ENCODE results near the gene D2HGDH. TPM values are rescaled to one million over a fixed set of nuclear protein-coding genes. Genes with fewer than 3 reads are reported as not detected.

Gene D2HGDH
- total RNA-seq, 4 donors from 2014 or later: 5.3 to 54.4 (median 13.7) TPM

GRCh38 chr2:241743620-241744019 lies 9.2 kb downstream of the D2HGDH start:
- TF ChIP-seq CTCF (IDR thresholded peaks at IDR 0.05) (no peak), POLR2A (IDR thresholded peaks at IDR 0.05) (no peak)
- Histone ChIP-seq H3K4me1 (no peaks in the 10 kb centered on the region), H3K27me3 (no peaks in the 10 kb centered on the region), H3K9me3 (no peaks in the 10 kb centered on the region), H3K27ac (no peak overlapping the region), H3K4me3 (no peak overlapping the region), H3K36me3 (no peaks in the 10 kb centered on the region)
- DNase-seq: no peak
- intact Hi-C loops (cut with DNase I; ENCODE audit: low total_unique reads): no loop called here

GRCh38 chr2:241744028-241744754 lies 9.8 kb downstream of the D2HGDH start:
- intact Hi-C loops (cut with DNase I; ENCODE audit: low total_unique reads): no loop called here
- Histone ChIP-seq H3K4me1 (no peaks in the 10 kb centered on the region), H3K4me3 (no peak overlapping the region), H3K9me3 (no peaks in the 10 kb centered on the region), H3K36me3 (no peaks in the 10 kb centered on the region), H3K27ac (no peak overlapping the region), H3K27me3 (no peaks in the 10 kb centered on the region)
- DNase-seq: no peak
- TF ChIP-seq CTCF (IDR thresholded peaks at IDR 0.05) (no peak), POLR2A (IDR thresholded peaks at IDR 0.05) (no peak)

- intact Hi-C loops (cut with DNase I; ENCODE audit: low total_unique reads): no loop called here
- no peaks in the 10 kb centered on the region for H3K36me3 ChIP-seq
- no peak for DNase-seq
- H3K4me3 ChIP-seq: no peak overlapping the region
- H3K9me3 ChIP-seq: no peaks in the 10 kb centered on the region
- TF ChIP-seq CTCF (IDR thresholded peaks at IDR 0.05): no peak
- no peak for TF ChIP-seq POLR2A (IDR thresholded peaks at IDR 0.05)
- H3K4me1 ChIP-seq: no peaks in the 10 kb centered on the region
- H3K27ac ChIP-seq: no peak overlapping the region
- no peaks in the 10 kb centered on the region for H3K27me3 ChIP-seq
Observed at GRCh38 chr2:241745276-241745675, 10.8 kb downstream of the D2HGDH start.

- no peaks in the 10 kb centered on the region for H3K4me1 ChIP-seq
- H3K27me3 ChIP-seq: no peaks in the 10 kb centered on the region
- TF ChIP-seq CTCF (IDR thresholded peaks at IDR 0.05) (no peak), POLR2A (IDR thresholded peaks at IDR 0.05) (no peak)
- DNase-seq: no peak
- intact Hi-C loops (cut with DNase I; ENCODE audit: low total_unique reads): no loop called here
- H3K4me3 ChIP-seq: no peak overlapping the region
- H3K27ac ChIP-seq: no peak overlapping the region
- H3K36me3 ChIP-seq: no peaks in the 10 kb centered on the region
- no peaks in the 10 kb centered on the region for H3K9me3 ChIP-seq
Observed at GRCh38 chr2:241746084-241746483, 11.7 kb downstream of the D2HGDH start.

GRCh38 chr2:241748468-241749256 lies 14.2 kb downstream of the D2HGDH start:
- no peaks in the 10 kb centered on the region for H3K27me3 ChIP-seq
- no peaks in the 10 kb centered on the region for H3K36me3 ChIP-seq
- DNase-seq: no peak
- intact Hi-C loops (cut with DNase I; ENCODE audit: low total_unique reads): no loop called here
- no peak overlapping the region for H3K4me3 ChIP-seq
- TF ChIP-seq POLR2A (IDR thresholded peaks at IDR 0.05): no peak
- no peak for TF ChIP-seq CTCF (IDR thresholded peaks at IDR 0.05)
- no peak overlapping the region for H3K27ac ChIP-seq
- no peaks in the 10 kb centered on the region for H3K4me1 ChIP-seq
- H3K9me3 ChIP-seq: no peaks in the 10 kb centered on the region

All from uterus (tissue), 4 donors.